Fibroblast of pulmonary artery (primary cell): Measurements from ENCODE around the gene GPR26.

Experiments used
- DNase-seq: peaks from one replicate; pipeline ENCODE4 v3.0.0-alpha.2; 2010; ENCODE audit warnings: low read depth
- H3K4me3 ChIP-seq: replicated peaks from 2 replicates; pipeline ENCODE4 v1.5.1; 2011; ENCODE audit warnings: low read depth, mild to moderate bottlenecking, control low read depth, low read length, moderate library complexity
- TF ChIP-seq, protein P1 (sequence below): IDR thresholded peaks from 2 replicates; pipeline ENCODE4 v1.5.1; 2011; ENCODE audit warnings: mild to moderate bottlenecking, control low read depth, low read length, inconsistent platforms; ENCODE audit errors: missing control alignments

Gene GPR26

DNA sequence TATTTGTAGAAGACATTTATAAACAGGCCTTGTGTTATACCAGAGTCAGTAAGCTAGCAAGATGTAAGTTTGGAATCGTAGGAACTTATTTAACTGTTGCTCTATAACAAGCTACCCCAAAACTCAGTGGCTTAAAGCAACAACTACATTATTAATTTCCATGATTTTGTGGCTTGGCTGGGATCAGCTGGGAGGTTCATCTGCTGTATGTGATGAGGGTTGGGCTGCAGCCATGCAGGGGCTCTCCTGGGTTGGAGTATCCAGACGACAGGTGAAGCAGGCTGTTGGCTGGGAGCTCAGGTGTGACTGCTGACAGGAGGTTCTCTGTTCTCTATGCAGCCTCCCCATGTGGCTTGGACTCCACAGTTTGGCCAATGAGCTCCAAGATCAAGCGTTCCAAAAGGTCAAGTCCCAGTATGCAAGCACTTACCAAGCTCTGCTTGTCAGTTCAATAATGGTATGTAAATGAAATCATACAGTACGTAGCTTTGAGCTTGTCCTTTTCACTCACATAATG is 52.4 kb downstream of the GPR26 start:
- H3K4me3 ChIP-seq: no peak overlapping the region
- TF ChIP-seq, protein P1, sequence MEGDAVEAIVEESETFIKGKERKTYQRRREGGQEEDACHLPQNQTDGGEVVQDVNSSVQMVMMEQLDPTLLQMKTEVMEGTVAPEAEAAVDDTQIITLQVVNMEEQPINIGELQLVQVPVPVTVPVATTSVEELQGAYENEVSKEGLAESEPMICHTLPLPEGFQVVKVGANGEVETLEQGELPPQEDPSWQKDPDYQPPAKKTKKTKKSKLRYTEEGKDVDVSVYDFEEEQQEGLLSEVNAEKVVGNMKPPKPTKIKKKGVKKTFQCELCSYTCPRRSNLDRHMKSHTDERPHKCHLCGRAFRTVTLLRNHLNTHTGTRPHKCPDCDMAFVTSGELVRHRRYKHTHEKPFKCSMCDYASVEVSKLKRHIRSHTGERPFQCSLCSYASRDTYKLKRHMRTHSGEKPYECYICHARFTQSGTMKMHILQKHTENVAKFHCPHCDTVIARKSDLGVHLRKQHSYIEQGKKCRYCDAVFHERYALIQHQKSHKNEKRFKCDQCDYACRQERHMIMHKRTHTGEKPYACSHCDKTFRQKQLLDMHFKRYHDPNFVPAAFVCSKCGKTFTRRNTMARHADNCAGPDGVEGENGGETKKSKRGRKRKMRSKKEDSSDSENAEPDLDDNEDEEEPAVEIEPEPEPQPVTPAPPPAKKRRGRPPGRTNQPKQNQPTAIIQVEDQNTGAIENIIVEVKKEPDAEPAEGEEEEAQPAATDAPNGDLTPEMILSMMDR: no peak
- DNase-seq: no peak

GRCh38 chr10:123720536-123720935 is 54.4 kb downstream of the GPR26 start:
- TF ChIP-seq, protein P1: no peak
- DNase-seq: no peak
- no peak overlapping the region for H3K4me3 ChIP-seq

- no peak overlapping the region for H3K4me3 ChIP-seq
- DNase-seq: no peak
- TF ChIP-seq, protein P1: no peak
These were observed 55.4 kb downstream of the GPR26 start for GRCh38 chr10:123721441-123722049.

GRCh38 chr10:123722351-123722750 is 56.2 kb downstream of the GPR26 start:
- TF ChIP-seq, protein P1: no peak
- DNase-seq: no peak
- no peak overlapping the region for H3K4me3 ChIP-seq

DNA sequence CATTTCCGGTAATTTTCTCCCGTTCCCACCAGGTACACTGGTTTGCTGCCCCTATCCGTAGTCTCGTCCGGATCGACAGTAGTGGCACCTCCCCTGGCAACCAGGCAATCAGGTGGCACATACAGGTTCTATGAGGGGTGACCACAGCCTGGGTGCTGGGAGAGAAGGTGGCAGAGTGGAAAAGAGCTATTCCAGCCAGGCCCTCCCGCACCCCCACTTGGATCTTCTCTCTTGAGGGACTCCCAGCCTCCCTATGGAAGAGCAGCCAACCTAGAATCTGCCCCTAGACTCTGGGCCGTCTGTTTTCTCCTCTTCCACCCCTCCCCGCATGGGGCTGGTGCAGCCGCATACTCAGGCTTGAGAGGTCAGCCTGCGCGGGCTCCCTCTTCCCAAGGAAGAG is 58.6 kb downstream of the GPR26 start:
- TF ChIP-seq, protein P1: no peak

DNA sequence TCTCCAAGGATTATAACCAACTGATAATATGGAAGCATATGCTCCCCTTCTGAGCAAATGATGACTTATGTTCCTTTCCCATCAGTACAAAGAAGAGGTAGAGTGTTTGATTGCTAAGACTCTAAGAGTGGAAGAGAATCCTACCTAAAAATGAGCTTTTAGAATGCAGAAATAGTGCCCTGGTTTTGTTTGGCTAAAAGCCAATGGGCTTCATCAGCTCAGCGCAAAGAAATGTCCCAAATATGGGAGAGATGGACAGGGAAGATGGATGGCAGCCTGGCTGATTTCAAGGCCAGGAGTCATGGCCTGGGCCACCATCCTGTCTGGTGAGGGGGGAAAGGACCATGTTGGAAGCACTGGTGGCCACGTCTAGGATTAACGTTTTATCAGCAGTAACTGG is 60.2 kb downstream of the GPR26 start:
- no peak overlapping the region for H3K4me3 ChIP-seq
- TF ChIP-seq, protein P1: no peak
- no peak for DNase-seq

More for the DNA sequence above, 58.6 kb downstream of the GPR26 start:
- no peak overlapping the region for H3K4me3 ChIP-seq
- no peak for DNase-seq

GRCh38 chr10:123726836-123727235 is 60.7 kb downstream of the GPR26 start:
- TF ChIP-seq, protein P1: no peak
- H3K4me3 ChIP-seq: no peak overlapping the region
- DNase-seq: no peak
